Peyer's patch (tissue), 4 donors: ENCODE measurements around the gene TSPO. TPM values are rescaled to one million over a fixed set of nuclear protein-coding genes. Genes with fewer than 3 reads are reported as not detected.
"Not testable (repeated sequence)": the region's sequence is repeated elsewhere in the genome, so short reads cannot be mapped to it uniquely, and the experiment has no call there.

ENCODE experiments used
- DNase-seq, 3 donors: peaks; one replicate each; pipeline ENCODE4 v3.0.0-alpha.2; 2017 to 2019
- H3K27ac ChIP-seq, 4 donors: fragments of 200-600 bp; sonication (generic); one replicate each; pipeline ENCODE4 v1.5.1; 2016 to 2019
- H3K27me3 ChIP-seq, 2 donors: fragments of 200-600 bp; sonication (generic); one replicate each; pipeline ENCODE4 v1.5.1; 2019
- H3K36me3 ChIP-seq, 3 donors: fragments of 200-600 bp; sonication (generic); one replicate each; pipeline ENCODE4 v1.5.1; 2016 to 2019
- H3K4me1 ChIP-seq, 4 donors: fragments of 200-600 bp; sonication (generic); one replicate each; pipeline ENCODE4 v1.5.1; 2016 to 2019
- H3K4me3 ChIP-seq, 4 donors: fragments of 200-600 bp; sonication (generic); 1 replicate in 3 of 4; 2 replicates in 1 of 4; pipeline ENCODE4 v1.5.1; 2016 to 2019; ENCODE audit warnings: mild to moderate bottlenecking in 1 of 4
- H3K9me3 ChIP-seq, 4 donors: fragments of 200-600 bp; sonication (generic); one replicate each; pipeline ENCODE4 v1.5.1; 2016 to 2019; ENCODE audit warnings: mild to moderate bottlenecking in 1 of 4
- POLR2A ChIP-seq, 2 donors: fragments of 450-650 bp; IDR thresholded peaks; one replicate each; pipeline ENCODE4 v1.5.1; 2017; ENCODE audit warnings: antibody characterized with exemption in 2 of 2, mild to moderate bottlenecking in 2 of 2, moderate library complexity in 2 of 2
- total RNA-seq, 4 donors: library from RNA; depleted of rRNA; stranded (reverse); fragments of >200 nt; gene quantifications; one replicate each; pipeline ENCODE4 v1.1.0, GENCODE V29; 2016
- TF ChIP-seq, protein P1 (sequence below), 6 experiments: fragments of 450-650 bp in 4 of 6; fragments of 200-600 bp in 2 of 6; sonication (generic) in 1 of 6; IDR thresholded peaks; one replicate each; pipeline ENCODE4 v1.5.1; 2017 to 2019; ENCODE audit warnings: antibody characterized with exemption in 6 of 6, mild to moderate bottlenecking in 3 of 6, moderate library complexity in 1 of 6

The TSPO gene
- total RNA-seq, 4 donors from 2014 or later, result 220 to 304 (median 270) TPM

DNA sequence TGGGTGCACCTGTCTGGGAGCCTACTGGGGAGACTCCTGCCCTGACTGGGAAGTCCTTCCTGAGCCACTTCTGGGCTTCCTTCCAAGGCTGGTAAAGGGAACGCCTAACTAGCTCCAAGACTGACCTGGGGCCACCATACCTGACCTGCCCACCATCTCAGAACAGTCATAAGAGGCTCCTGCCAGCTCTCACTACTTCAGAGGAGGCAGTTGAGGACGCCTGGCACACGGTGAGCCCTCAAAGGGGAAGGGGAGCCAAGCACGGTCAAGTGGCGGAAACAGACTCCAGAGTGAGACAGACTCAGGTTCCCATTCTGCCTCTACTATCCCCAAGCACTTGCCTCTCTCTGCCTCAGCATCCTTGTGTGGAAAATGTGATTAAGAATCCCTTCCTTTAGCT is 15.8 kb upstream of the TSPO start:
- no peaks in the 10 kb centered on the region for H3K4me1 ChIP-seq
- DNase-seq, result no peak
- no peaks in the 10 kb centered on the region for H3K27me3 ChIP-seq
- TF ChIP-seq POLR2A (IDR thresholded peaks at IDR 0.05), result no peak
- TF ChIP-seq, protein P1, sequence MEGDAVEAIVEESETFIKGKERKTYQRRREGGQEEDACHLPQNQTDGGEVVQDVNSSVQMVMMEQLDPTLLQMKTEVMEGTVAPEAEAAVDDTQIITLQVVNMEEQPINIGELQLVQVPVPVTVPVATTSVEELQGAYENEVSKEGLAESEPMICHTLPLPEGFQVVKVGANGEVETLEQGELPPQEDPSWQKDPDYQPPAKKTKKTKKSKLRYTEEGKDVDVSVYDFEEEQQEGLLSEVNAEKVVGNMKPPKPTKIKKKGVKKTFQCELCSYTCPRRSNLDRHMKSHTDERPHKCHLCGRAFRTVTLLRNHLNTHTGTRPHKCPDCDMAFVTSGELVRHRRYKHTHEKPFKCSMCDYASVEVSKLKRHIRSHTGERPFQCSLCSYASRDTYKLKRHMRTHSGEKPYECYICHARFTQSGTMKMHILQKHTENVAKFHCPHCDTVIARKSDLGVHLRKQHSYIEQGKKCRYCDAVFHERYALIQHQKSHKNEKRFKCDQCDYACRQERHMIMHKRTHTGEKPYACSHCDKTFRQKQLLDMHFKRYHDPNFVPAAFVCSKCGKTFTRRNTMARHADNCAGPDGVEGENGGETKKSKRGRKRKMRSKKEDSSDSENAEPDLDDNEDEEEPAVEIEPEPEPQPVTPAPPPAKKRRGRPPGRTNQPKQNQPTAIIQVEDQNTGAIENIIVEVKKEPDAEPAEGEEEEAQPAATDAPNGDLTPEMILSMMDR (IDR thresholded peaks at IDR 0.05), result no peak
- H3K4me3 ChIP-seq, result no peak overlapping the region
- H3K9me3 ChIP-seq, result no peaks in the 10 kb centered on the region
- peaks cover 0 to 91% (median 0%) of the 10 kb centered on the region in 3 donors for H3K36me3 ChIP-seq
- no peak overlapping the region for H3K27ac ChIP-seq

DNA sequence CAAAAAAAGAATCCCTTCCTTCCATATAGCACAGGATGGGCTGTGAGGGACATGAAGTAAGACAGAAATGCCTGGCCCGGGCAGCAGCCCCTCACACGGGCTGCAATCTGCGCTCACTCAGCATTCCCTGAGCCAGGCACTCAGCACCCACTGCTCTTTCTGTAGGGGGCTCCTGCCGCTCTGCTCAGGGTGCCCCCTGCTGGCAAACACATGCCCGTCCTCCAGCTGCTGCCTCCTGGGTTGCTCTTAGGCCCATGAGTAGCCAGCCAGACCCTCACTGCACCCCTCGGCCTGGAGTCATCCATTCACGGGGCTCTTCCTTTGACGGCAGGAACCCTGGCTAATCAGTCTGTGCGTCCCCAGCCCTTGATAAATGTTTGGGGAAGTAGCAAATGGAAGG is 15.1 kb upstream of the TSPO start:
- peaks cover 0 to under 1% (median 0%) of the 10 kb centered on the region in 4 donors for H3K4me1 ChIP-seq
- TF ChIP-seq POLR2A (IDR thresholded peaks at IDR 0.05), result no peak
- TF ChIP-seq, protein P1 (IDR thresholded peaks at IDR 0.05), result peak; percentile 35 to 63 (median 56)
- DNase-seq, result peak; percentile 40 to 77 (median 69)

DNA sequence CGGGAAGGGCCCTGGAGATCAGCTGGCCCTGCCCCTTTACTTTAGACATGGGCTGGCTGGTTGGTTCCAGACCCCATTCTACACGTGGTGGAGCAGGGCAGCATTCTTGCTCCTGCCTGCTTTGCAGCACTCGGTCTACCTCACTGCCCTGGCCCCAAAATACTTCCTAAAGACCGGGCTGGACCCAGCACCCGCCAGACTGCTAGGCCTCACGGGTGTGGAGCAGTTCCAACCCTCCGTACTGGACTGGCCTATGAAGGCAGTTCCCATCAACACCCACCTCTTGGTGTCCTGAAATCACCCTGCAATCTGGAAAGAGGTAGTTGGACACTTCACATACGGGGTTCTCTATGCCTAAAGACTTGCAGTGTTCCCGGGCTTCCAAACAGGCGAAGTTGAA is 14.6 kb upstream of the TSPO start:
- no peak overlapping the region for H3K4me3 ChIP-seq
- H3K27ac ChIP-seq, result no peak overlapping the region
- H3K27me3 ChIP-seq, result no peaks in the 10 kb centered on the region
- H3K9me3 ChIP-seq, result no peaks in the 10 kb centered on the region
- no peak for DNase-seq
- TF ChIP-seq, protein P1 (IDR thresholded peaks at IDR 0.05), result no peak
- TF ChIP-seq POLR2A (IDR thresholded peaks at IDR 0.05), result no peak
- peaks cover 0 to 85% (median 0%) of the 10 kb centered on the region in 3 donors for H3K36me3 ChIP-seq
- H3K4me1 ChIP-seq, result peaks cover 0 to 6% (median 0%) of the 10 kb centered on the region in 4 donors

More for the DNA sequence above, 15.1 kb upstream of the TSPO start:
- Histone ChIP-seq H3K4me3 (no peak overlapping the region), H3K9me3 (no peaks in the 10 kb centered on the region), H3K27me3 (no peaks in the 10 kb centered on the region), H3K36me3 (peaks cover 0 to 90% (median 0%) of the 10 kb centered on the region in 3 donors), H3K27ac (no peak overlapping the region)

DNA sequence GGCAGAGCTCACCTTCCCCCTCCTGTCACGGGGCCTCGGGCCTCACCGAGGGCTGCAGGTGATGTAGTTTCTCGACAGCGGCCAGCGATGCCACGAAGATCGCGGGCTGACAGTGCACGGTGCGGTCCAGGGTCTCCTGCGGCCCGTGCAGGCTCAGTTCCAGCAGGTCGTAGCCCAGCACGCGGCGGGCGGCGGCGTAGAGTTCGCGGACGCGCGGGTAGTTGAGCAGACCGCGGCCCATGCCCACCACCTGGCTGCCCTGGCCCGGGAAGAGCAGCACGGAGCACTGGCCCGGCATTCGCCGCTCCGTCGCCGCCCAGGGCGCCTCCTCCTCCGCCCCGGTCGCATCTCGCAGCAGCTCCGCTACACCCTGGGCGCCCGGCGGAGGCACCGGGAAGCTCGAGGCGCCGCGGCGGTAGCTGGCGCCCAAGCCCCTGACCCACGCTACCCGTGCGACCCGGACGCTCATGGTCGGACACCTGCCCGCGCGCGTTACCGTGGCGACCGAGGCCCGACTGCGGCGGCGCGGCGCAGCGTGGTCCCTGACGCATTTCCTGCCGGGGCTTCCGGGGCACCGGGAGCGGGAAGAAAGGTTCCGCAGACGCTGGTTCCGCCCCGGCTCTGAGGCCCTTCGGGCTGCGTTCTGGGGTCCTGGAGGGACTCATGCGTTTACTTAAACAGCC is 8.3 kb upstream of the TSPO start, which contains the start of gene MCAT:
TSS of gene MCAT (minus strand) at position 519 of the 683 bp plus-strand sequence. CDS start at position 469, 50 bp downstream.
- peak within 1 kb of the TSS; percentile 64 to 76 (median 73) for H3K27ac ChIP-seq
- TF ChIP-seq, protein P1 (IDR thresholded peaks at IDR 0.05), result no peak
- peak; percentile 38 to 50 for TF ChIP-seq POLR2A (IDR thresholded peaks at IDR 0.05)
- peak within 1 kb of the TSS; percentile 67 to 99 (median 73) for H3K4me3 ChIP-seq
- no peaks in the 10 kb centered on the region for H3K27me3 ChIP-seq
- H3K4me1 ChIP-seq, result peaks cover 0 to 13% (median 9%) of the 10 kb centered on the region in 4 donors
- H3K9me3 ChIP-seq, result no peaks in the 10 kb centered on the region
- peak; percentile 84 to 94 (median 91) for DNase-seq
- H3K36me3 ChIP-seq, result peaks cover 0 to 30% (median 0%) of the 10 kb centered on the region in 3 donors

DNA sequence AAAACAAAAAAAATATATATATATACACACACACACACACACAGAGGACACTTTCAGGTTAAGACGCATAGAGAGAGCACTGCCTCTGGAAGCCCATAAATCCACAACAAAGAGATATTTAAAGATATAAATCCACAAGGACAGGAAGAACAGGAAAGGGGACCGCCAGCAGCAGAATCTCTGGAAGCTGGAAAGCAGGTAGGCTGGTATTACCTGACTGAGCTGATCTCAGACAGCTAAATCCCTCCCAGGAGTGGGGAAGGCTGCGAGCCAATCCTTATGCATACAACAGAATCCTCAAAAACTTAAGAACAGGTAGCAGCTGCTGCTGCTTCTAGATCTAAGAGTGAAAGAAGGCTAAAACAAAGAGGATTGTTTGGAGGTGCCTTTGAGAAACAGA is 6.4 kb upstream of the TSPO start:
- H3K9me3 ChIP-seq, result no peaks in the 10 kb centered on the region
- TF ChIP-seq, protein P1 (IDR thresholded peaks at IDR 0.05), result no peak
- no peak for TF ChIP-seq POLR2A (IDR thresholded peaks at IDR 0.05)
- peaks cover 0 to 13% (median 9%) of the 10 kb centered on the region in 4 donors for H3K4me1 ChIP-seq
- no peak overlapping the region for H3K27ac ChIP-seq
- DNase-seq, result no peak
- no peak overlapping the region for H3K4me3 ChIP-seq
- peaks cover 0 to 11% (median 0%) of the 10 kb centered on the region in 3 donors for H3K36me3 ChIP-seq
- H3K27me3 ChIP-seq, result no peaks in the 10 kb centered on the region

DNA sequence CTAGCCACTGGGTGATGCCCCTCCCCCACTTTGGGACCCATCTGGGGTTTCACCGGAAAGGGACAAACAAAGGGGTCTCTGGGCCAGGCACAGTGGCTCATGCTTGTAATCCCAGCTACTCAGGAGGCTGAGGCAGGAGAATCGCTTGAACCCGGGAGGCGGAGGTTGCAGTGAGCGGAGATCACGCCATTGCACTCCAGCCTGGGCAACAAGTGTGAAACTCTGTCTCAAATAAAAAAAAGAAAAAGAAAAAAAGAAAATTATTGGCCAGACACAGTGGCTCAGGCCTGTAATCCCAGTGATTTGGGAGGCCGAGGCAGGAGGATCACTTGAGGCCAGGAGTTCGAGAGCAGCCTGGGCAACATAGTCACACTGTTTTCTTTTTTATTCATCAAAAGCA is 6.0 kb upstream of the TSPO start:
- H3K4me3 ChIP-seq, DNase-seq, H3K27ac ChIP-seq, H3K9me3 ChIP-seq, H3K27me3 ChIP-seq, H3K36me3 ChIP-seq: not testable (repeated sequence)
- peaks cover 0 to 13% (median 9%) of the 10 kb centered on the region in 4 donors for H3K4me1 ChIP-seq

DNA sequence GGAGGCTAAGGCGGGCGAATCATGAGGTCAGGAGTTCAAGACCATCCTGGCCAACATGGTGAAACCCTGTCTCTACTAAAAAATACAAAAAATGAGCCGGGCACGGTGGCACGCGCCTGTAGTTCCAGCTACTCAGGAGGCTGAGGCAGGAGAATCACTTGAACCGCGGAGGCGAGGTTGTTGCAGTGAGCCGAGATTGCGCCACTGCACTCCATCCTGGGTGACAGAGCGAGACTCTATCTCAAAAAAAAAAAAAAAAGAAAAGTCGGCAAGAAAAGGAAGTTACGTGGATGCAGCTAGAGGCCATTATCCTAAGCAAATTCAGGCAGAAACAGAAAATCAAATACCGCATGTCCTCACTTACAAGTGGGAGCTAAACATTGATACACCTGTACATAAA is 5.0 kb upstream of the TSPO start:
- not testable (repeated sequence) for H3K4me3 ChIP-seq, H3K27ac ChIP-seq, H3K36me3 ChIP-seq, DNase-seq, H3K9me3 ChIP-seq, H3K27me3 ChIP-seq
- peaks cover 0 to 15% (median 11%) of the 10 kb centered on the region in 4 donors for H3K4me1 ChIP-seq
